HCT116 (cell line): ENCODE measurements around the gene UPK2. TPM values are rescaled to one million over a fixed set of nuclear protein-coding genes. Genes with fewer than 3 reads are reported as not detected.

Source experiments
- ATAC-seq: fragments of 200-7000 bp; cut with Tn5 transposase; 2 replicates; pipeline ENCODE4 v1.9.1; 2020; ENCODE audit warnings: mild to moderate bottlenecking, moderate library complexity
- BruUV-seq: library from RNA; stranded (reverse); fragments of 400-500 nt; replicated peaks from 2 replicates; lab custom pipeline; 2021; lab: Mats Ljungman, UMichigan
- CTCF ChIA-PET: fragments of 300-600 bp; sonication (Branson Sonifier 250); formaldehyde crosslinking; loops from one replicate; lab custom pipeline; 2021; ENCODE audit warnings: antibody characterized with exemption; lab: Charles Lee
- POLR2A ChIA-PET: fragments of 300-600, 350-600 bp; sonication (Branson Sonifier 250); formaldehyde crosslinking; loops from one replicate; lab custom pipeline; 2021; ENCODE audit warnings: antibody characterized with exemption; lab: Charles Lee
- RAD21 ChIA-PET, 2 experiments: fragments of 300-600 bp; sonication (Branson Sonifier 250); formaldehyde crosslinking; loops; one replicate each; lab custom pipeline; 2023; ENCODE audit warnings: low total read pairs in 2 of 2; ENCODE audit not compliant: uncharacterized antibody in 2 of 2, unreplicated experiment in 2 of 2, low non-redundant PET in 1 of 2; lab: Charles Lee
- DNase-seq: peaks from one replicate; pipeline ENCODE4 v3.0.0-alpha.2; 2010; ENCODE audit warnings: low read depth, low spot score
- H2AFZ ChIP-seq: fragments of 200-600 bp; shearing (Covaris generic), sonication (generic); 2 replicates; pipeline ENCODE4 v1.6.1; 2017; ENCODE audit warnings: low read depth, mixed run types, mixed read lengths, antibody characterized with exemption, low read length; ENCODE audit not compliant: poor library complexity, severe bottlenecking
- H3K27ac ChIP-seq: 2 replicates; pipeline ENCODE4 v1.5.1; 2012; ENCODE audit warnings: low read depth, low read length
- H3K27me3 ChIP-seq: fragments of 200-600 bp; sonication (generic); 2 replicates; pipeline ENCODE4 v1.6.1; 2016; ENCODE audit warnings: mixed run types, low read length, mixed read lengths; ENCODE audit not compliant: insufficient read depth
- H3K36me3 ChIP-seq, 2 experiments: fragments of 200-500 bp in 1 of 2; fragments of 200-600 bp in 1 of 2; sonication (Bioruptor generic) in 1 of 2; sonication (generic) in 1 of 2; 2 replicates each; pipeline versions ENCODE4 v1.5.1 to v1.6.1; 2014 to 2016; ENCODE audit warnings: low read length in 2 of 2, inconsistent platforms in 1 of 2, mixed read lengths in 1 of 2, mixed run types in 1 of 2; ENCODE audit not compliant: insufficient read depth in 2 of 2, control insufficient read depth in 1 of 2
- H3K4me1 ChIP-seq, 2 experiments: fragments of 200-600 bp in 1 of 2; sonication (generic) in 1 of 2; 2 replicates each; pipeline versions ENCODE4 v1.5.1 to v1.6.1; 2012 to 2017; ENCODE audit warnings: low read length in 2 of 2, inconsistent platforms in 1 of 2, mild to moderate bottlenecking in 1 of 2, mixed read lengths in 1 of 2, mixed run types in 1 of 2, moderate library complexity in 1 of 2; ENCODE audit not compliant: insufficient read depth in 2 of 2, control insufficient read depth in 1 of 2
- H3K4me2 ChIP-seq: fragments of 200-600 bp; sonication (generic); 2 replicates; pipeline ENCODE4 v1.6.1; 2017; ENCODE audit warnings: mixed run types, low read length, mixed read lengths
- H3K4me3 ChIP-seq, 2 experiments: fragments of 200-600 bp in 1 of 2; sonication (generic) in 1 of 2; replicated peaks in 1 of 2; 2 replicates each; pipeline ENCODE4 v1.5.1; 2011 to 2016; ENCODE audit warnings: low read length in 2 of 2, control low read depth in 1 of 2, low read depth in 1 of 2, mild to moderate bottlenecking in 1 of 2, mixed read lengths in 1 of 2, mixed run types in 1 of 2
- H3K79me2 ChIP-seq: fragments of 200-600 bp; sonication (generic); 2 replicates; pipeline ENCODE4 v1.6.1; 2017; ENCODE audit warnings: mild to moderate bottlenecking, mixed run types, low read length, moderate library complexity, mixed read lengths; ENCODE audit not compliant: insufficient read depth
- H3K9ac ChIP-seq: fragments of 200-600 bp; sonication (generic); 2 replicates; pipeline ENCODE4 v1.6.1; 2016; ENCODE audit warnings: low read length, mixed read lengths
- H3K9me2 ChIP-seq: fragments of 200-600 bp; sonication (generic), shearing (Covaris generic); 2 replicates; pipeline ENCODE4 v1.6.1; 2017; ENCODE audit warnings: mixed run types, mild to moderate bottlenecking, moderate library complexity; ENCODE audit not compliant: insufficient read depth
- H3K9me3 ChIP-seq, 2 experiments: fragments of 200-500 bp in 1 of 2; fragments of 200-600 bp in 1 of 2; sonication (Bioruptor generic) in 1 of 2; sonication (generic) in 1 of 2; 2 replicates each; pipeline ENCODE4 v1.6.1; 2014 to 2017; ENCODE audit warnings: low read length in 2 of 2, mixed read lengths in 2 of 2, inconsistent platforms in 1 of 2, low read depth in 1 of 2, mild to moderate bottlenecking in 1 of 2, mixed run types in 1 of 2, moderate library complexity in 1 of 2; ENCODE audit not compliant: control insufficient read depth in 1 of 2, insufficient read depth in 1 of 2
- H4K20me1 ChIP-seq: fragments of 200-600 bp; sonication (generic), shearing (Covaris generic); 2 replicates; pipeline ENCODE4 v1.6.1; 2017; ENCODE audit warnings: mixed run types, mild to moderate bottlenecking, moderate library complexity; ENCODE audit not compliant: insufficient read depth
- CTCF ChIP-seq, 3 experiments: fragments of 200-600 bp in 1 of 3; sonication (generic) in 1 of 3; IDR thresholded peaks in 2 of 3; conservative IDR thresholded peaks in 1 of 3; 2 replicates each; pipeline ENCODE4 v1.5.1; 2012 to 2017; ENCODE audit warnings: low read depth in 2 of 3, low read length in 2 of 3, antibody characterized with exemption in 1 of 3, borderline replicate concordance in 1 of 3, control low read depth in 1 of 3, mild to moderate bottlenecking in 1 of 3, mixed read lengths in 1 of 3, mixed run types in 1 of 3, moderate library complexity in 1 of 3; ENCODE audit not compliant: insufficient read depth in 1 of 3
- MAX ChIP-seq: IDR thresholded peaks from 2 replicates; pipeline ENCODE4 v1.6.1; 2012
- POLR2A ChIP-seq: IDR thresholded peaks from 2 replicates; pipeline ENCODE4 v1.7.0; 2011; ENCODE audit warnings: borderline replicate concordance; ENCODE audit not compliant: insufficient read depth, insufficient read length; ENCODE audit errors: extremely low read depth
- intact Hi-C: fragments of 100-400 bp; cut with micrococcal nuclease; formaldehyde crosslinking; loops from 2 replicates; pipeline ENCODE4 v1.10.0; 2022
- total RNA-seq: library from RNA; stranded (reverse); gene quantifications from one replicate; pipeline ENCODE4 v1.2.1, GENCODE V29; 2021; ENCODE audit not compliant: unreplicated experiment

Gene UPK2
- total RNA-seq, 1 experiment from 2014 or later, result 0.42 TPM

- ChIA-PET CTCF (interaction anchor here (0.6 to 1.0 kb wide), 2 partner anchors 41 to 88 kb away, joined by 3 read pairs; partner anchors contain the start of gene UPK2), POLR2A (no interaction called here), RAD21 (interaction anchor here in 1 of 2 experiments (0.5 kb wide), 1 partner anchor 8 kb away, joined by 3 read pairs; no protein-coding TSS in a partner anchor)
- peak overlapping the region; percentile 90 for H3K4me3 ChIP-seq
- H3K36me3 ChIP-seq, result peaks cover 7 to 22% of the 10 kb centered on the region in 2 experiments; a peak in 3 of 4 replicates
- no peak overlapping the region for H2AFZ ChIP-seq
- H3K79me2 ChIP-seq, result peaks cover 61% of the 10 kb centered on the region
- H3K4me2 ChIP-seq, result peak overlapping the region; percentile 97
- H3K9me3 ChIP-seq, result no peaks in the 10 kb centered on the region
- no peaks in the 10 kb centered on the region for H4K20me1 ChIP-seq
- TF ChIP-seq POLR2A (no peak), MAX (no peak), CTCF (IDR thresholded peaks at IDR 0.05 in 2 of 3, conservative IDR thresholded peaks at IDR 0.05 in 1 of 3; ENCODE audit: borderline replicate concordance in 1 of 3, insufficient read depth in 1 of 3, low read depth in 2 of 3, low read length in 2 of 3) (peak in 2 of 3 experiments; percentile 49 to 52; a peak in 4 of 6 replicates)
- peak; percentile 15 for ATAC-seq
- peak overlapping the region; percentile 90 for H3K9ac ChIP-seq
- DNase-seq, result no peak
- peaks cover 15 to 46% of the 10 kb centered on the region in 2 experiments for H3K4me1 ChIP-seq
- no peaks in the 10 kb centered on the region for H3K9me2 ChIP-seq
- BruUV-seq, result TSS peak; percentile 69
- intact Hi-C loops, result no loop called here
- peak overlapping the region; percentile 96 for H3K27ac ChIP-seq
- no peaks in the 10 kb centered on the region for H3K27me3 ChIP-seq
Observed at GRCh38 chr11:118996926-118997626, 41.0 kb downstream of the UPK2 start.
